ENCODE data around the gene STAT5A.
"Not testable (repeated sequence)": the region's sequence is repeated elsewhere in the genome, so short reads cannot be mapped to it uniquely, and the experiment has no call there.

Gene STAT5A

DNA sequence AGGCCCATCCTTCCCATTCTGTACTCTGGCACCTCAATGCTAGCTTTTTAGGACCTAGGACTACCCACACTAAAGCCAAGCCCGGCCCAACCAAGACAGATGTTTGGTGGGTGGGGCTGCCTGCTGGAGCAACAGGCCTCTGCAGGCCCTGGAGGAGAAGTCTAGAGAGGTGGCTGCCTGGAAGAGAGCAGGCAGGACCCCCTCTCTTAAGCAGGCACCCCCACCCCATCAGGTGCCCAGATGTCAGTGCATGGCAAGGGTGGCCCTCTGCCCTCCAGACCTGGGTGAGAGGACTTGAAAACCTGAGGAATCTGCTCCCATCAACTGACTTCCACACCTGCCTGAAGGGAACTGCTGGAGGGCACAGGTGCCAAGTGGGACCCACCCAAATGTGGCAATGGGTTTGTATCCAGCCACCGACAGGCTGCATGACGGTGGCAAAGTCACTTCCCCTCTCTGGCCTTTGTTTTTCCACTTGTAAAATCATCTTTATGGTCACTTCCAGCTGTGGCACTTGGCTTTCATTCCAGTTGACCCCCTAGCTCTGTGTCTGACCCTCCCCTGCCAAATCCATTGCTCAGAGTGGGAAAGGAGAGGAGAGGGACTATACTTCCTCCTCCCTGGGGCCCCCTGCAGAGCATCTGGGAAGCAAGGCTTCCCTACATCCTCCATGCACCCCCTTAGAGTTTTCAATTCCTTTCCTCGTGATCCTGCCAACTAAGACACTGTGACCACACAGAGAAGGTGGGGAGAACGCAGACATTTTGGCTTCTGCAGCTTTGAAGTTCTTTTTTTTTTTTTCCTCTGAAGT lies 1.7 kb upstream of the STAT5A start:
- DNase-seq, result no peak

- DNase-seq, result no peak
These were observed 857 bp upstream of the STAT5A start for GRCh38 chr17:42287305-42287976.

- no peak for DNase-seq
These were observed 709 bp downstream of the STAT5A start for GRCh38 chr17:42288803-42289610.

- DNase-seq, result no peak
These were observed 1.4 kb downstream of the STAT5A start for GRCh38 chr17:42289611-42290181.

- no peak for DNase-seq
These were observed 2.3 kb downstream of the STAT5A start for GRCh38 chr17:42290577-42290976.

DNA sequence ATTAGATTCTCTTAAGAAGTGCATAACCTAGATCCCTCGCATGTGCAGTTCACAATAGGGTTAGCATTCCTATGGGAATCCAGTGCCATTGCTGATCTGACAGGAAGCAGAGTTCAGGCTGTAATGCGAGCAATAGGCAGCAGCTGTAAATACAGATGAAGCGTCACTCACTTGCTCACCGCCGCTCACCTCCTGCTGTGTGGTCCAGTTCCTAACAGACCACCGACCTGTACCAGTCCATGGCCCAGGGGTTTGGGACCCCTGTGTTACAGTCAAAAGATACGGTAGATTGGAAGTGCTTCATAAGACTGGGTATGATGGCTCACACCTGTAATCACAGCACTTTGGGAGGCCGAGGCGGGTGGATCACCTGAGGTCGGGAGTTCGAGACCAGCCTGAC lies 2.8 kb downstream of the STAT5A start:
- no peak for DNase-seq

GRCh38 chr17:42294469-42295398 lies 6.4 kb downstream of the STAT5A start:
- DNase-seq, result no peak

DNA sequence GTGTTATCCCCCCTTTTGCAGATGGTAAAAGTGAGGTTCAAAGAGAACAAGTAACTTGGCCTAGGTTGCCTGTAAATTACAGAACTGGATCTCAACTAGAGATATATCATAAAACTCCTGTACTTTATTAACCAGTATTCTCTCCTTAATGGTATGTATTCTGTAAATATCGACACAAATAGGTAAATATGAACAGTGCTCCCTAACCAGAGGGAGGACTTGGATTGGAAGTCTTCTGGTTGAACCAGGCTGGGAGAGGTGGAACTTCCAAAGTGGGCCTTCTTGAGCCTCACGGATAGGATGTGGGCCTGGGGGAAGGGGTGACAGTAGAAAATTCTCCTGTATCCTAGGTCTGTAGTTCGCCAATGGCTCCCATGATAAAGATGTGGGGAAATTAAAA lies 7.7 kb downstream of the STAT5A start:
- no peak for DNase-seq

DNA sequence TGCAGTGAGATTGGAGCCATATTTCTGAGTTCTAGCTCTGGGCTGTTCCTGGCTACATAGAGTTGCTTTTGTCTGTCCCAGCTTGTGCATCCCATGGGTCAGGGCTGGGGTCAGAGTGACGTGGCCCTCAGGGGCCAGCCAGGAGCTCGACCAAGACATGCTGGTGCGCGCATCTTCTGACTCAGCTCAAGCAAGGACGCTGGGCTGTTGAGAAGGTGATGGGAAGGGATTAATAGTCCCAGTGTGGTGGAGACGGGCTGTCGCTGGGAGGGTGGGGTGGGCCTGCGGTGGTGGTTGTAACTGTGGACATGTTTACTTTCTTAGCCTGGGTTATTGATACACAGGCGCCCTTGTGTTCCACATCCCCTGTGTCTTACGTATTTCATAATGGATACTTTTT lies 9.5 kb downstream of the STAT5A start:
- DNase-seq, result not testable (repeated sequence)

DNA sequence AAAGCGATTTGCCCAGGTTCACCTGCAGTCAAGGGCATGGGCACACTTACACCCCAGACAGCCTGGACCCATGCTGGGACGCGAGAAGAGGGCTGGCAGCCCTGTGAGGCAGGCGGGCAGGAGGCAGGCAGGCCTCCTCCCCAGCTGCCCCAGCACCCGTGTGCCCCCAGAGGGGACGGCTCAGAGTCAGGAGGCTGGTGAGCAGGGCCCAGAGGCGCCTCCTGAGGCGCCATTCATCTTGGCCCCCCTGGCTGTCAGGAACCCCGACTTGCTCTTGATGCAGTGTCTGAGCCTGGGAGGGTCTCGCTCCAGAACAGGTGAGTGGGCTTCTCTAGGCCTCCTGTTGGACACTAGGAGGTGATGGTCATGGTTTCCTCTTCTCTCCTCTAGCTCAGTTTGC lies 11.1 kb downstream of the STAT5A start:
- DNase-seq, result not testable (repeated sequence)

DNA sequence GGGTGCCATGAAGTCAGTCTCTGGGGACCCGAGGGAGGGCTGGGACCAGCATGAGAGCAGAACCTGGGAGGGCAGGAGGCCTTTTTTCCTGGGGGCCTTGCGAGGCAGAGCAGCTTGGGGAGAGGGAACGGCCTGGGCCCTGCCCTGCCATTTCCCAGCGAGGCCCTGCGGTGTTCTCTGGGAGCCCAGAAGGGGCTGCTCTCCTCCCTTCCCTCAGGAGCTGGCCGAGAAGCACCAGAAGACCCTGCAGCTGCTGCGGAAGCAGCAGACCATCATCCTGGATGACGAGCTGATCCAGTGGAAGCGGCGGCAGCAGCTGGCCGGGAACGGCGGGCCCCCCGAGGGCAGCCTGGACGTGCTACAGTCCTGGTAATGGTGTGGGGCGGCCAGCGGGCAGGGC lies 11.6 kb downstream of the STAT5A start:
- DNase-seq, result not testable (repeated sequence)

- no peak for DNase-seq
These were observed 12.7 kb downstream of the STAT5A start for GRCh38 chr17:42301022-42301421.

DNA sequence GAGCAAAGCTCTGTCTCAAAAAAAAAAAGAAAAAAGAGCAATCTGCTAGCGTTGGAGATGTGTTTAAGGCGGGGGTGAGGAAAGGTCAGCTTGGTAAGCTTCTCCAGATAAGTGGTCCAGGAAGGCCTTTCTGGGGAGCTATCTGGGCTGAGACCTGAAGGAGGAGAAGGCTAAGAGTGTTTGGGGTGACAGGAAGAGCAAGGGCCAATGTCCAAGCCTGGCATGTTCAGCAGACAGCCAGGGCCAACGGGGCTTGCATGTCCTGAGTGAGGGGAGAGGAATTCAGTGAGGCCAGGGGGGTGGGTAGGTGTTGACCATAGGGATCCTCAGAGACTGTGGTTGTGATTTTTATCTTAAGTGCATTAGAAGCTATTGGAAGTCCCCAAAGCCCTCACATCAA lies 15.4 kb downstream of the STAT5A start:
- DNase-seq, result no peak

DNA sequence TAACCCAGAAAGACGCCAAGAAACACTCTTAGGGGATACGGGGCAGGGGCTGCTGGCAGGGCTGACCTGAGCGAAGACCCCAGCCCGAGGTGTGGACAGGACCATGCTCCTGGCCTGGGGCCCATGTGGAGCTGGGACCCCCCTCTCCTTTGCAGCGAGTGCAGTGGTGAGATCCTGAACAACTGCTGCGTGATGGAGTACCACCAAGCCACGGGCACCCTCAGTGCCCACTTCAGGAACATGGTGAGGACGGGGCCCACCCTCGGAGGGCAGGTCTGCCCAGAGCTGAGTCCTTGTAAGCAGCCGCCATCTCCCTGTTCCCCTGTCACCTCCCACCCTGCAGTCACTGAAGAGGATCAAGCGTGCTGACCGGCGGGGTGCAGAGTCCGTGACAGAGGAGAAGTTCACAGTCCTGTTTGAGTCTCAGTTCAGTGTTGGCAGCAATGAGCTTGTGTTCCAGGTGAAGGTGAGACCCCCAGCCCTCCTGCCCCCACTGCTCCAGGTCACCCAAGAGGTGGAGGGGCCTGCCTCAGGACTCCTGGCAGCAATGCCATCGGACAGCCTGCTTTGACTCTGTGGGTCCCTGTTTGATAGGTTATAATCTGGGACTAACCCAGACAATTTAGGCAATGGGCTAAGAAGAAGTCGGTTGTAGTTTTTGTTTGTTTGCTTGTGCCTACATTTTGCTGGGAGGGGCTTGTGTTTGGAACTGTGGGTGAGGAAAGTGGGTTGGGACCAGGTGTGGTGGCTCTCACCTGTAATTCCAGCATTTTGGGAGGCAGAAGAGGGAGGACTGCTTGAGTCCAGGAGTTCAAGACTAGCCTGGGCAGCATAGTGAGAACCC lies 16.1 kb downstream of the STAT5A start:
- no peak for DNase-seq

GRCh38 chr17:42305031-42305330 lies 16.7 kb downstream of the STAT5A start:
- not testable (repeated sequence) for DNase-seq

GRCh38 chr17:42305543-42306384 lies 17.5 kb downstream of the STAT5A start:
- DNase-seq, result no peak

GRCh38 chr17:42306385-42306667 lies 18.0 kb downstream of the STAT5A start:
- no peak for DNase-seq

- DNase-seq, result no peak
These were observed 19.1 kb downstream of the STAT5A start for GRCh38 chr17:42307362-42307927.

GRCh38 chr17:42308446-42308845 lies 20.1 kb downstream of the STAT5A start:
- no peak for DNase-seq

GRCh38 chr17:42309142-42309541 lies 20.8 kb downstream of the STAT5A start:
- DNase-seq, result no peak

Data from EL (cell line).